GM20000 (cell line): ENCODE measurements around the gene RABL3.
"Not testable (repeated sequence)": the region's sequence is repeated elsewhere in the genome, so short reads cannot be mapped to it uniquely, and the experiment has no call there.

ENCODE experiments used
- DNase-seq: peaks from one replicate; pipeline ENCODE4 v3.0.0; 2012; ENCODE audit warnings: low spot score
- CTCF ChIP-seq: IDR thresholded peaks from 2 replicates; pipeline ENCODE4 v1.5.1; 2012; ENCODE audit warnings: mild to moderate bottlenecking, control low read depth; ENCODE audit errors: extremely low read depth, missing control alignments

RABL3 gene

GRCh38 chr3:120745466-120745865 is 3.1 kb upstream of the RABL3 start:
- DNase-seq: no peak
- no peak for TF ChIP-seq CTCF

DNA sequence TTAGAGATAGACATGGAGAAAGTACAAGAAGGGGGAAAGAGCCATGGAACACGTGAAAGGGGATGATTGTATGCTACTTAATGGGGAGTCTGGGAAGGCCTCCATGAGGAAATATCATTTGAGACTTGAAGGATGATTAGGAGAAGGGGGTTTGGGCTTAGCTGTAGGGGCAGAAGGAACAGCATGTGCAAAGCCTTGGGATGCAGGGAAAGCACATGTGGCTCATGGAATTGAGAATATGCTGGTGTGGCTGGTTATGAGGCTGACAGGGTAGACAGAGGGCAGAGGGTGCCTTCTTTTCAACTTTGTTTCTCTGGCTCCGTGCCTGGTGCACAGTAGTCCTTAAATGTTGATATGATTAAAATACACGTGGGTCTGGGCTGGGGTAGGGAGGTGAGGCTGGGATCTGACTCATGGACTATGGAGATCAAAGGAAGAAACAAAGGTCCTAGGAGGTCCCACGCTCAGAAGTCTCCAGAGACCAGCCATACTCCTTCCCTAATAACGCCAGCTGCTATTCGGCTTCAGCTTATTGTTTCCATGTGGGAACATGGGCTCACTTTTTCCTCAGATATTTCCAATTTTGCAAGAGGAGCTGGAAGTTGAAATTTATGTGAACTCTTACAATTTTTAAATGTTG is 1.4 kb upstream of the RABL3 start:
- no peak for DNase-seq
- no peak for TF ChIP-seq CTCF

GRCh38 chr3:120742849-120743365 is 591 bp upstream of the RABL3 start:
- TF ChIP-seq CTCF: no peak
- DNase-seq: peak; percentile 23

- DNase-seq: no peak
- no peak for TF ChIP-seq CTCF
Observed at GRCh38 chr3:120741837-120742197, 499 bp downstream of the RABL3 start.

GRCh38 chr3:120741320-120741719 is 996 bp downstream of the RABL3 start:
- TF ChIP-seq CTCF: no peak
- no peak for DNase-seq

- not testable (repeated sequence) for DNase-seq
Observed at GRCh38 chr3:120738006-120738405, 4.3 kb downstream of the RABL3 start.

GRCh38 chr3:120730576-120731542 is 11.5 kb downstream of the RABL3 start:
- no peak for TF ChIP-seq CTCF
- no peak for DNase-seq
